GM15510 (cell line): ENCODE data around the gene AUH.

Source experiments
- POLR2A ChIP-seq: IDR thresholded peaks from 3 replicates; pipeline ENCODE4 v1.6.1; 2011; ENCODE audit warnings: borderline replicate concordance; ENCODE audit not compliant: insufficient read length; ENCODE audit errors: extremely low read depth

Gene AUH

DNA sequence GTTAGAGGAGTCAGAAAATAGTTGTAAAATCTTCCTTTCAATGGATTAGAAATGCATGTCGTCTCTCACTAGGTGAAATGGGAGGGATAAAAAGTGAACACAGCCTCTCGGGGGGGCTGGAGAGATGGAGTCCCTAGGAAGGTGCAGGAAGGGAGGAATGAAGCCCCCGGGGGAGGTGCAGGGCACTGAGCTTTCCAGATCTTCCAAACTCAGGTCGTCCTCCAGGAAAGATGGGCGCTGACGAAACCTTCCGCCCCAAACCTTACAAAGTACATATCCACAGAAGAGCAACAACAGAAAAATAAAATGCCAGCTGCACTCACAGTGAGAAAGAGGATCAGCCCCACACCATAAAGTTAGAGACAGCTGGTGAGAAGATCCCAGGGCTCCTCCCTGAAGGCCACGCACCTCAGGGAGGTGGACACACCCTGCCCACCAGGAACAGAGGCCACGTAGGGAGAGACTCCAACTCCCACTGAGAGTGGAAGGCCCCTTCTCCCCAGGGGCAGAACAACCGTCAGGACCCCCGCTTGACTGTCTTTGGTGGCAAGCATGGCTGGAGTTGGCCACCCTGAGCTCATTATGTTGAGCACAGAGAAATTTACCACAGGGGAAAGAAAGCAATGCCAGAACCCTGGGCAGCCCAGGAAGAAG is 174.3 kb downstream of the AUH start:
- no peak for TF ChIP-seq POLR2A

DNA sequence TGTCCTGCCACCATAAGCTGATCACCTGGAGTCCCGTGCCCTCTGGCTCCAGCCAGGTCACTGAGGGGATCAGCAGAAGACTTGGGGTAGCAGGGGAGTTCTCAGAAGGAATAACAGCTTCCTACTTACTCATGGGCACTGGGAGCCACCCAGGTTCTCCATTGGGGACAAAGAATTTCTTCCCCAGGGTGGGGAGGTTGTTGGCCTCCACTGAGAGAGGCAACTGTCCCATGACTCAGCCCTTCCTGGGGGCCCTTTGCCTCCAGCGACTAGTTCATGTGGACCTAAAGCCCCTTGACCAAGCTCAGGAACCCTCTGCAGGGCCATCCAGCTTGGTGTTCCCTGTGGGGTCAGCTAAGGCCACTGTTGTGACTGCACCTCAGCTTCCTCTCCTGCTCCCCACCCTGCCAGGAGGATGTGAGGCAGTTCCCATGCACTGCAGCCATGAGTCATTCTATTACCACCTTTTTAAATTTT is 175.0 kb downstream of the AUH start:
- no peak for TF ChIP-seq POLR2A

DNA sequence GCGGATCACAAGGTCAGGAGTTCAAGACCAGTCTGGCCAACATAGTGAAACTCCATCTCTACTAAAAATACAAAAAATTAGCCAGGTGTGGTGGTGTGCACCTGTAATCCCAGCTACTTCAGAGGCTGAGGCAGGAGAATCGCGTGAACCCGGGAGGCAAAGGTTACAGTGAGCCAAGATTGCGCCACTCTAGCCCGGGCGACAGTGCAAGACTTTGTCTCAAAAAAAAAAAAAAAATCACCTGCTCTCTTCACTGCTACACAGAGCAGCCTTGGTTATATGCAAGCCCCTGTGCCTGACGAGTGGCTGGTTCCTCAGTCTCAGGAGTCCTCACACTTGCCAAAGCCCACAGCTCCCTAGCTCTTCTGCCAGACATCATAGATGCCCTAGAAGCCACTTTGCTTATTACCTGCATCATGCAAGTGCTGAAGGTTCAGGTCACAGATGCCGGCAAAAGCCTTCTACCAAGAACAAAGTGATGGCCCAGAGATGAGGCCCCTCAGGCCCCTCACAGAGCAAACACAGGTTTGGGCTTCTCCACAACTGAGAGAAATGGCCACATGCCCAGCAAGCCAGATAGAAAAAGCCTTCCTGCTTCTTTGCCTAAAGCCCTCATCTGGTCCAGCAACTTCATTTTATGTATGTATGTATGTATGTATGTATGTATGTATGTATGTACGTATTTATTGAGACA is 176.4 kb downstream of the AUH start:
- no peak for TF ChIP-seq POLR2A

DNA sequence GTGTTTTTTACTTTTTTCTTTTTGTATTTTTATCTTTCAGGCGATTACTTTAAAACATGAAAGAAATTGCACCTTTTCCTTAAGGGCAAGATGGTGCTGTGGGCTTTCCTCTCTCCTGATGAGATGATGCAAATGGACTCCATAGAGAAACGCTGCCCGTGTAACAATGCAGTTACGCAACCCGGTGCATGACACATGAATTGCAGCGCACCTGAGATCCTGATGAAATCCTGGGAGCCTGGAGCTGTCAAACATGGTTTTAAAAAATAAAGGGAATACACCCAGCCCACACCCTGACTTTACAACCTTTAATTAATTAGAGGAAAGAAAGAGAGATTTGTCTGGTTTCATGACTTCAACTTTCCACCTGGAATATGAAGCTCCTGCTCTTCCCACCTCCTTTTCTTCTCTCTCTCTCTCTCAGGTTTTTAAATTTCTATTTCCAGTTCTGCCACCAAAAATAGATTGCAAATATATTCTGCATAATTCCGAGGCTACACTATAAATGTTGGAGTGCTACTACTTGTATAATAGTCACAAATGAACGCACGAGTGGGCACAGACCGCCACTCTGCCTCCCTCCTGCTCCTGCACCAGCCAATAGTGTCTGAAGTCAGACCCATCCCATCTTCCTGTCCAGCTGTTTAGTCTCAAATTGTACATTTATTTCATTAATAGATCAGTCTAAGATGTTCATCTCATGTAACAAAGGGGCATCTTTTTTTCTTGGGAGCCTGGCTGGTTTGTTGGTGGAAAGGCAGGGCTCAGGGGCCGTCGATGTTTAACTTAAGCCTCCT is 179.1 kb downstream of the AUH start:
- no peak for TF ChIP-seq POLR2A

DNA sequence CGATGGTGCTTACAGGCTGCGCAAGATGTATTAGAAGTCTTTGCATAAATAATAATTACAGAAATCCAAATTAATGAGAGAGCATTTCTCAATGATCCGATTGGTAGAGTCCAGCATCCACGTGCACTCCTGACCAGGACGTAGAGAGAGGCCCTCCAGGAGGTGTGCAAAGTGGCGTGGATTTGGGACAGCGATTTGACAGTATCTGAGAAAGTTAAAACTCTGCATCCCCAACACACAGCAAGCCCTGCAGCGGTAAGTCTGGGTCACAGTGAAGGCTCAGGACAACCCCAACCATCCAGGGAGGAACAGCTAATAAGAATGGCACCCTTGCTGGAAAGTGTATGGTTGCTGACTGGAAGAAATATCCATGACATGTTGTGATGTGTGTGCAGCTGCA is 180.2 kb downstream of the AUH start:
- no peak for TF ChIP-seq POLR2A

DNA sequence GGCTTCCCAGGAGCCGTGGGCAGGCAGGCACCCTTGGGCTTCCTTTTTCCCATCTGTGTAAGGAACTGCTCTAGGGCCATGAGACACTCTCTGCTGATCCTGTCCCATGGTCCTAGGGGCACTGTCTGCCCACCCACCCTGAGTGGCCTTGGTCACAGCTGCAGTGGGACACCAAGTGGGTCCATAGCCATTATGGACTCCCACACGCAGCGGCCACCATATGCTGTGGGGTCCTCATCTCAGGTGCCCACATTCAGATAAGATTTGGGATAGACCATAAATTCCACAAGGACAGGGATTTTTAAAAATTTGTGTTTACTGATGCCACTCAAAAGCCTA is 180.8 kb downstream of the AUH start:
- no peak for TF ChIP-seq POLR2A

DNA sequence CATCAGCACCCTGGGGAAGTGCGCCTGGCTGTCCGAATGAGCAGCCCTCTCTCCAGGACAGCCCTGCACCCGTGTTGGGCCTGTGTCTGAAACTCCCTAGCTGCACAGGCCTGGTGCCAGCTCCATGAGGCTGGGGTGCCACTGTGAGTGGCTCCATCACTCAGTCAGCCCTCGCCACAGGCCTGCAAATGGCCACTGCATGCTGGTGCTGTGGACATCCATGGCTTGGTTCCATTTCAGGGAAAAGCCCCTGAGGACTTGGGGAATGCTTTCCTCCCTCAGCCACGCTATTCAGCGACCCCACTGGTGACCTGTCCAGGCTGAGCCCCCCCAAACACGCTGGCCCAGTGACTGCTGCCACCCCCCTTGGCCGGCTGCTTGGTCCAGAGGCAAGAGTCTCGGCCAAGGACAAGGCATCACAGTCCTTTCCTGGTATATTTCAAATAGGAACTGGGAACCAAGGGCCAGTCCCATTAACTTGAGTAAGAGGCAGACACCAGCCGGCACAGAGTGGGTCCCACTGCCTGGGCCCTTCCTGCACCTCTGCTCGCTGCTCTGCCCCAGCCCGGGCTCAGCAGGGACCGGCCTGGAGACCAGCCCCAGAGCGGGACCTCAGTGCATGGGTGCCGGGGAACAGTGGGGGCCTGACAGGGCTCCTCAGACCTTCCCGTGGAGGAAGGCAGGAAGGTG is 181.3 kb downstream of the AUH start:
- no peak for TF ChIP-seq POLR2A

DNA sequence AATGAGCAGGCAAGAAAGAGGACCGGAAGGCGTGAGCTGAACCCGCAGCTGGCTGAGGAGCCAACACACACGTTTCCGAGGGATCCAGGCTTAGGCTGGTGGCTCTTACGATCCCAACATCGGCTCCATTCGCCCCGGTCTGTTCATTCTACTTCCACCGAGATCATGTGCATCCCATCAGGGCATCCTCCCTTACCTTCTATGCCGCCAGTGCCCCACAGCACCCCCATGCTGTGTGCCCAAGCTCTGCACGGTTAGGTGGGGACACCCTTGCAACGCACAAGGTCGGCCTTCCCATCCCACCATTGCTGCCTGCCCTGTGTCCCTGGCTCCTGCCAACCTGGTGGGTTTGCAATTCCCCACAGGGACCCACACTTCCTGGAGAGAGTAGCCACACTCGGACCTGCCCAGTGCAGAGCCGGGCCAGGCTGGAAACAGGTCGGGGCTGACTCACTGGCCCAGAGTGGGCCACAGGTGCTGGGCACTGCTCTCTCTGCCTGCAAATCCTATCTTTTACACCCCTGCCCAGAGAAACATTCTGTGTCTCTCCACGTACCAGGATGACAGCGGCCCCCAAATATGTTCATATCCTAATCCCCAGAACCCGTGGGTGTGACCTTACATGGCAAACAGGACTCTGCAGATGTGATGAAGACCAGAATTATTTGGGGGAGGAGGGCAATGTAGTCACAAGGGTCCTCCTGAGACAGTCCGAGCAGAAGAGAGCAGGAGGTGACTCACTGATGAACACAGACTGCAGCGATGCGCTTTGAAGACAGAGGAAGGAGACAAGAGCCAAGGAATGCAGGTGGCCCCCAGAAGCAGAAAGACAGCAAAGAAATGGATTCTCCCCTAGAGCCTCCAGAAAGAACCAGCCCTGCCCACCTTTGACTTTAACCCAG is 182.2 kb downstream of the AUH start:
- no peak for TF ChIP-seq POLR2A

DNA sequence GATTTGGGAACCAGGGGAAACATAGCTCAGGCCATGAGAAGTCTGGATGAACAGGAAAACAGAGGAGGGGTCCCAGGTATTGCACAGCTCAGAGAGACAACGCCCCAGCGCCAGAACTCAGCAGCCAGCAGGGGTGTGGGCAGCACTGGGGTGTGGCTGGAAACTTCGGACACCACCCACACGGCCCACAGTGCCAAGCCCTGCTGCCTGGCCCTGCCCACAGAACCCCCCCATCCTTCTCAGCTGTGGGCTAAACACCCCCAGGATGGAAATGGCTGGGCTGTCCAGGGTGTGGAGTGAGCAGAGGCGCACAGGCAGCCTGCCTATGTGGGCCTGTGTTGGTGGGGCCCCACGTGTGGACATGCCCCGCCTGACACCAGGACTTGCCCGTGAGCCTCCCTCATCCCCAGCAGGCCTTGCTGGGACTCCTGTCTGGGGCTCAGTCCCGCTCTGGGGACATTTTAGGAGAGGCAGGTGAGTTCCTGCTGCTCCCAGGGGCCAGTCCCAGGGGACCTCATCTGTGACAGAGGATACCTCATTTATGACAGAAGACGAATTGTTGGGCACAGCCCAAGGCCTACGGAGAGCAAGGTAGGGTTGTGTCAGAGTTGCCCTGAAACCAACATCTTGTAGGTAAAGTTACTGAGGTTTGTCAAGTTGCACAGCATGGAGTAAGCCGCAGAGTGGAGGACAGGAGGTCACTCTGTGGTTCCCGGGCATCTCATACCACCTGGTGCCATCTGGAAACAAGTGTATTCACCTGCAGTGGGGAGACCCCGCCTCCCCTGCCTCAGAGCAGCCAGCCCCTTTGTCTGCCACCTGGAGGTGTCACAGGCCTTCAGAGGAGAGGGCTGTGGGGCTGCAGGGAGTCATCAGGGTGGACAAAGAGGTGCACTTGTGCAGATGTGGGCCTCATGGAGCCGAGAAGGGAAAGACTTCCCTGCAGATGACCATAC is 183.2 kb downstream of the AUH start:
- no peak for TF ChIP-seq POLR2A

DNA sequence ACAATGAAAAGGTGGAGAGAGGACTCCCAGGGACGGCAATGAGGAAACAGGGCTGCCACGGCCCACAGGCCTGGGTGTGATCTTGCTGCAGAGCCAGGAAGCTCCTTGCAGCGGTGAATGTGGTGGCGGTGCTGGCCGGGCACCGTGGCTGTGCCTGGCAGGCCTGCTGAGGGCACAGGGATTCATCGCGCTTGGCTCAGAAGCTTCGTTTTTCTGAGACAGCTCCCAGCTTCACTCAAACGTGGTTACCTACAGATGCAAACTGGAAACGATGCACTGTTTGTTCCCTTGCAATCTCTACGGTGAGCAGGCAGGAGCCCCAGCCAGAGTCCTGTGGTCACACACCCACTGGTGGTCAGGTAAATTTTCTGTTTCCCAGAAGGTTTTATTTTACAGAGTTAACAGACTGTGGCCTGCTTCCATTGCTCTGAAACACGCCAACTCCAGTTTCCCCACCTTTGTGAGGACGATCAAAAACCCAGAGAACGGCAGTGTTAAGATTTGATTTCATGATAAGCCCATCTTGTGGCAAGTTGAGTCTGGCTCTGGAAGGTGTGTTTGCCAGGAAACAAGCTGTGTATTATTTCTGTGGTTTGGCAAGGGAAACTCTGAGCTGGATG is 183.9 kb downstream of the AUH start:
- no peak for TF ChIP-seq POLR2A

DNA sequence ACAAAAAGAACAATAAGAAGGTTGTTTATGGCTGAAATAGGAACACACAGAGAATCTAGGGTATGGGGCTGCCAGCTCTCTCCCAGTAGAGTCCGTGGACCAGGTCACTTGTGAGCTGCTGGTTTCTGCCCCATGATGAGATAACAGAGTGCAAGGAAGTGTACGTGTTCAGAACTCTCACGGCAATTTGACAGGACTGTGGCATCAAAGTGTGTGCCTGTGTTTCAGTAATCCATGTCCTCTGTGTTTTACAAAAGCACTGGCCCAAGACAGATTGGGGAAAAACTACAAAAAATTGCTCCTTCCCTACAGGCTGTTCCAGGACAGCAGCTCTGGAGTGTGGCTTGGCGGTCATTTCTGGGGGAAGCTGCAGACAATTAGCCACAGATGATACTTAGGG is 184.6 kb downstream of the AUH start:
- TF ChIP-seq POLR2A: no peak

DNA sequence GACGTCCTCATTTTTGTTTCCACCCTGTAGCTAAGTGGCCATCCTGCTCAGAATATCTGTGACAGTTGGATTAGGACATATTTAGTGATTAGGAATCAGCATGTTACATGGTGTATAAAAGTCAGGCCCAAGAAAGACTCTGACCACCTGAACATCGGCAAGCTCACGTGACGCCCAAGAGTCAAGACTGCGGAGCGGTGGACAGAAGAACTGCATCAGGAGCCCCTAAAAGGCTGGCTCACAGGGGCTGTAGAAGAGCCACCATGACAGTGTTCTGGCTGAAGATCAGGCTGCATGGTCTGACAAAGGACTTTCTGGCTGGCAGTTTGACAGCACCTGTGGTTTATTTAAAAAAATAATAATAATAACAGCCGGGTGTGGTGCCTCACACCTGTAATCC is 185.3 kb downstream of the AUH start:
- no peak for TF ChIP-seq POLR2A

DNA sequence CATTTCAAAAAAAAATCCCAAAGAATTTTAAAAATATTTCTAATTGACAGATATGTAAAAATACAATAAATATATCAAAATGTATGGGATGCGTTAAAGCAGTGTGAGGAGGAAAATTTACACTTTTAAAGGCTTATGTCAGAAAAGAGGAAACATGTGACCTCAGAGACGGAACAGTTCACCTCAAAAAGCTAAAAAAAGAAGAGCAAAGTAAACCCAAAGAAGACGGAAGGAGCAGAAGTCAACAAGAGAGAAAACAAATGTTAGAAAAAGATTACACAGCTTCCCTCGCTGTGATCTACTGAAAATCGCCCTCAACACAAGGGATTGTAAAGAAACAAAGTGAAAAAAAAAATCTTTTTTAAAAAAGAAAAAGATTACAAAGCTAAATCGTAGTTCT is 186.9 kb downstream of the AUH start:
- no peak for TF ChIP-seq POLR2A
